HepG2 (cell line): ENCODE measurements around the gene SP3. TPM values are rescaled to one million over a fixed set of nuclear protein-coding genes. Genes with fewer than 3 reads are reported as not detected.
A peak's percentile ranks its signal among the peaks of the same experiment; 100 is the strongest.

Source experiments
- FIP1L1 ChIP-seq: fragments of 200-400 bp; formaldehyde crosslinking; IDR thresholded peaks from 2 replicates; pipeline ENCODE4 v1.6.1; 2018; ENCODE audit warnings: low read depth, mild to moderate bottlenecking, low read length, moderate library complexity, borderline replicate concordance; ENCODE audit not compliant: insufficient read depth
- HDAC1 ChIP-seq: sonication (generic); formaldehyde crosslinking; IDR thresholded peaks from 2 replicates; pipeline ENCODE4 v1.5.1; 2020; ENCODE audit warnings: mild to moderate bottlenecking, missing genetic modification reagents
- KDM3A ChIP-seq: IDR thresholded peaks from 2 replicates; pipeline ENCODE4 v1.6.1; 2018; ENCODE audit warnings: low read depth, missing compliant biosample characterization
- RAD21 ChIP-seq: fragments of 450-650 bp; formaldehyde crosslinking; IDR thresholded peaks from 2 replicates; pipeline ENCODE4 v1.5.0; 2020; ENCODE audit warnings: mild to moderate bottlenecking
- SAP130 ChIP-seq: IDR thresholded peaks from 2 replicates; pipeline ENCODE4 v1.6.1; 2016; ENCODE audit warnings: low read depth
- TCF12 ChIP-seq, 2 experiments: fragments of 450-650 bp in 1 of 2; sonication (generic) in 1 of 2; formaldehyde crosslinking in 1 of 2; IDR thresholded peaks; 2 replicates each; pipeline versions ENCODE4 v1.6.1 to v1.8.0; 2017 to 2022; ENCODE audit warnings: antibody characterized with exemption in 1 of 2, mild to moderate bottlenecking in 1 of 2, missing genetic modification reagents in 1 of 2, moderate library complexity in 1 of 2
- ZEB1 ChIP-seq: IDR thresholded peaks from 2 replicates; pipeline ENCODE4 v1.6.1; 2012; ENCODE audit warnings: mild to moderate bottlenecking, low read depth, inconsistent platforms; ENCODE audit not compliant: insufficient replicate concordance
- ZNF292 ChIP-seq: sonication (generic); formaldehyde crosslinking; IDR thresholded peaks from 2 replicates; pipeline ENCODE4 v1.8.1; 2022; ENCODE audit warnings: mild to moderate bottlenecking, low read depth, missing genetic modification reagents, borderline replicate concordance
- ZNF768 ChIP-seq: sonication (generic); formaldehyde crosslinking; IDR thresholded peaks from 2 replicates; pipeline ENCODE4 v1.4.0; 2020; ENCODE audit warnings: missing genetic modification reagents
- ZNF841 ChIP-seq: sonication (generic); formaldehyde crosslinking; IDR thresholded peaks from 2 replicates; pipeline ENCODE4 v1.8.1; 2023; ENCODE audit warnings: missing genetic modification reagents, borderline replicate concordance
- polyA plus RNA-seq, 8 experiments: library from polyadenylated mRNA; depleted of rRNA in 3 of 8; stranded (reverse) in 7 of 8; unstranded in 1 of 8; fragments of >200 nt; fragmentation: Illumina TruSeq in 4 of 8; extraction: Trizol in 4 of 8; gene quantifications; 2 replicates each; pipeline versions ENCODE4 v1.2.1 to v1.2.3, GENCODE V29; 2011 to 2016; ENCODE audit warnings: low read depth in 4 of 8, missing spikeins in 1 of 8, mixed read lengths in 1 of 8; ENCODE audit not compliant: insufficient read depth in 1 of 8
- total RNA-seq, 5 experiments: library from RNA; depleted of rRNA; stranded (reverse); fragments of >200 nt; fragmentation: Illumina TruSeq; extraction: Trizol; gene quantifications; 2 replicates each; pipeline ENCODE4 v1.2.3, GENCODE V29; 2016; ENCODE audit warnings: low read depth in 1 of 5
- TF ChIP-seq, protein P1 (sequence below): sonication (generic); formaldehyde crosslinking; IDR thresholded peaks from 2 replicates; pipeline ENCODE4 v1.5.0; 2020; ENCODE audit warnings: mild to moderate bottlenecking, missing genetic modification reagents
- TF ChIP-seq, protein P2 (sequence below): sonication (generic); formaldehyde crosslinking; IDR thresholded peaks from 2 replicates; pipeline ENCODE4 v1.4.0; 2020; ENCODE audit warnings: missing genetic modification reagents

Gene SP3
- total and polyA plus RNA-seq, 2 of the 13 experiments (the other 11 are each of a cell fraction or from before 2014, with no cell fraction given) = 57.3 to 132 TPM

DNA sequence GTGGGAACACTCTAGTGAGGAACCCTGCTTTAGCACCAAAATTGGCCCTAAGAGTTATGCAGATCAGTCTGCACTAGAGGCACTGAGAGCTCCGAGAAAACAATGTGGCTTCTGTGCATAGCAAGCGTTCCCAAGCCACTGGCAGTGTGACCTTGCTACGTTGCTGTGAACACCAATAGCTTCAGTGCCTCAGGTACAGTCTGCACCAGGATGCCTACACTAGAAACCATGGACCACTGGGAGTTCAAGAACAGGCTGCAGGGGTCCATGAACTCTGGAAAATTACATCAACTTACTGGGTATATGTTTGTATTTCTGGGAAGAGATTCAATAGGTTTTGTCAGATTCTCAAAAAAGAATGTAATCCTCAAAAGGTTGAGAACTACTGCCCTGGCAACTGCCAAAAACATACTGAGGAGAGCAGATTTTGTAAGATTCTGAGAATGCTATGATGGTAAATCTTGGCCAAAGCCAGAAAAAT, 18.3 kb upstream of the SP3 start (continued):
- TF ChIP-seq, protein P1, sequence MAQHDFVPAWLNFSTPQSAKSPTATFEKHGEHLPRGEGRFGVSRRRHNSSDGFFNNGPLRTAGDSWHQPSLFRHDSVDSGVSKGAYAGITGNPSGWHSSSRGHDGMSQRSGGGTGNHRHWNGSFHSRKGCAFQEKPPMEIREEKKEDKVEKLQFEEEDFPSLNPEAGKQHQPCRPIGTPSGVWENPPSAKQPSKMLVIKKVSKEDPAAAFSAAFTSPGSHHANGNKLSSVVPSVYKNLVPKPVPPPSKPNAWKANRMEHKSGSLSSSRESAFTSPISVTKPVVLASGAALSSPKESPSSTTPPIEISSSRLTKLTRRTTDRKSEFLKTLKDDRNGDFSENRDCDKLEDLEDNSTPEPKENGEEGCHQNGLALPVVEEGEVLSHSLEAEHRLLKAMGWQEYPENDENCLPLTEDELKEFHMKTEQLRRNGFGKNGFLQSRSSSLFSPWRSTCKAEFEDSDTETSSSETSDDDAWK (CRISPR knock-in tag) = no peak
- TF ChIP-seq ZNF768 (no peak), SAP130 (CRISPR knock-in tag) (peak; percentile 24; the same call in 1 of the 2 replicates), KDM3A (CRISPR knock-in tag) (no peak), ZEB1 (no peak), TCF12 (IDR thresholded peaks at IDR 0.05) (no peak), TCF12 (CRISPR knock-in tag; IDR thresholded peaks at IDR 0.05) (no peak), HDAC1 (CRISPR knock-in tag) (0 out of 2 replicates have a peak, but pooled peaks have one; percentile 15), ZNF841 (CRISPR knock-in tag) (no peak), ZNF292 (CRISPR knock-in tag) (peak; percentile 33; the same call in 1 of the 2 replicates), FIP1L1 (no peak), RAD21 (CRISPR knock-in tag) (no peak)
- TF ChIP-seq, protein P2, sequence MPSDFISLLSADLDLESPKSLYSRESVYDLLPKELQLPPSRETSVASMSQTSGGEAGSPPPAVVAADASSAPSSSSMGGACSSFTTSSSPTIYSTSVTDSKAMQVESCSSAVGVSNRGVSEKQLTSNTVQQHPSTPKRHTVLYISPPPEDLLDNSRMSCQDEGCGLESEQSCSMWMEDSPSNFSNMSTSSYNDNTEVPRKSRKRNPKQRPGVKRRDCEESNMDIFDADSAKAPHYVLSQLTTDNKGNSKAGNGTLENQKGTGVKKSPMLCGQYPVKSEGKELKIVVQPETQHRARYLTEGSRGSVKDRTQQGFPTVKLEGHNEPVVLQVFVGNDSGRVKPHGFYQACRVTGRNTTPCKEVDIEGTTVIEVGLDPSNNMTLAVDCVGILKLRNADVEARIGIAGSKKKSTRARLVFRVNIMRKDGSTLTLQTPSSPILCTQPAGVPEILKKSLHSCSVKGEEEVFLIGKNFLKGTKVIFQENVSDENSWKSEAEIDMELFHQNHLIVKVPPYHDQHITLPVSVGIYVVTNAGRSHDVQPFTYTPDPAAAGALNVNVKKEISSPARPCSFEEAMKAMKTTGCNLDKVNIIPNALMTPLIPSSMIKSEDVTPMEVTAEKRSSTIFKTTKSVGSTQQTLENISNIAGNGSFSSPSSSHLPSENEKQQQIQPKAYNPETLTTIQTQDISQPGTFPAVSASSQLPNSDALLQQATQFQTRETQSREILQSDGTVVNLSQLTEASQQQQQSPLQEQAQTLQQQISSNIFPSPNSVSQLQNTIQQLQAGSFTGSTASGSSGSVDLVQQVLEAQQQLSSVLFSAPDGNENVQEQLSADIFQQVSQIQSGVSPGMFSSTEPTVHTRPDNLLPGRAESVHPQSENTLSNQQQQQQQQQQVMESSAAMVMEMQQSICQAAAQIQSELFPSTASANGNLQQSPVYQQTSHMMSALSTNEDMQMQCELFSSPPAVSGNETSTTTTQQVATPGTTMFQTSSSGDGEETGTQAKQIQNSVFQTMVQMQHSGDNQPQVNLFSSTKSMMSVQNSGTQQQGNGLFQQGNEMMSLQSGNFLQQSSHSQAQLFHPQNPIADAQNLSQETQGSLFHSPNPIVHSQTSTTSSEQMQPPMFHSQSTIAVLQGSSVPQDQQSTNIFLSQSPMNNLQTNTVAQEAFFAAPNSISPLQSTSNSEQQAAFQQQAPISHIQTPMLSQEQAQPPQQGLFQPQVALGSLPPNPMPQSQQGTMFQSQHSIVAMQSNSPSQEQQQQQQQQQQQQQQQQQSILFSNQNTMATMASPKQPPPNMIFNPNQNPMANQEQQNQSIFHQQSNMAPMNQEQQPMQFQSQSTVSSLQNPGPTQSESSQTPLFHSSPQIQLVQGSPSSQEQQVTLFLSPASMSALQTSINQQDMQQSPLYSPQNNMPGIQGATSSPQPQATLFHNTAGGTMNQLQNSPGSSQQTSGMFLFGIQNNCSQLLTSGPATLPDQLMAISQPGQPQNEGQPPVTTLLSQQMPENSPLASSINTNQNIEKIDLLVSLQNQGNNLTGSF (CRISPR knock-in tag) = no peak
